ENCODE data around the gene DYDC1. TPM values are rescaled to one million over a fixed set of nuclear protein-coding genes. Genes with fewer than 3 reads are reported as not detected.

The DYDC1 gene
- total RNA-seq (2014; rRNA removed; shearing (Covaris generic)) (not detected in 2 replicates), polyA plus RNA-seq (2016; fragmentation: Nextera tagmentation; extraction: Ambion mirVana) (not detected in 2 replicates)

DNA sequence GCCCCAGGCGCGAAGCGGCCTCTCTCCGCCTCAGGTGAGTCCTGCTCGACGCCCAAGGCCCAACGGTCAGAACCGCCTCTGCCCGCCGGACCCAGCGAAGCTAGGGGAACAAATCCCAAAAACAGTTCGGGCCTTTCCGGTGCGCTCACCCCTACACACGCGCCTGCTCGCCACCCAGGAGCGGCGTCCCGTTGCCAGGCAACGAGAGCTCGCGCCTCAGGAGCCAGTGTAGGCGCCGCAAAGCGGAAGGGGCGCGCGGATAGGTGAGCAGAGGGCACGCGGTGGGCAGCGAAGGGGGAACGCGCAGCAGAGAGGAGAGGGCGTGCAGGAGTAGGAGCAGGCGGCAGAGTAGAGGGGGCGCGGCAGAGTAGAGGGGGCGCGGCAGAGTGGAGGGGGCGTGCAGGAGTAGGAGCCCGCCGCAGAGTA is at the start of gene DYDC1, which contains the start of gene DYDC2:
DYDC1 (minus strand) TSS at position 193 of the 426 bp plus-strand sequence. CDS start 4,154 bp downstream, outside the sequence.
DYDC2 (plus strand) TSS at position 219 of the 426 bp plus-strand sequence. CDS start 5,663 bp downstream, outside the sequence.
- H3K4me3 ChIP-seq: no peak within 1 kb of the TSS
- H3K4me2 ChIP-seq (ENCODE audit: unreplicated experiment): no peak within 1 kb of the TSS
- no peaks in the 10 kb centered on the region for H3K79me2 ChIP-seq (ENCODE audit: insufficient read depth)
- H3K36me3 ChIP-seq (ENCODE audit: low read depth): no peaks in the 10 kb centered on the region
- no peaks in the 10 kb centered on the region for H3F3A ChIP-seq (ENCODE audit: insufficient read depth)
- no peaks in the 10 kb centered on the region for H3K4me1 ChIP-seq (ENCODE audit: insufficient read depth)
- peak; percentile 30 for DNase-seq
- H2AFZ ChIP-seq: no peak within 1 kb of the TSS
- no peak within 1 kb of the TSS for H3K27ac ChIP-seq
- peaks cover 12% of the 10 kb centered on the region; the same call in 1 of the 2 replicates for H3K27me3 ChIP-seq (replicated peaks; ENCODE audit: insufficient read depth)
- 1 to 4% methylated on average over 31 to 43 of the region's 43 CpGs for WGBS, 2 experiments (ENCODE audit: low coverage in 1 of 2, low lambda C conversion rate in 2 of 2, missing lambda C conversion rate in 2 of 2)
- H3K9me2 ChIP-seq (ENCODE audit: insufficient read depth): no peaks in the 10 kb centered on the region
- H3K9me3 ChIP-seq (ENCODE audit: low read depth): no peaks in the 10 kb centered on the region
- in situ Hi-C loops (cut with MboI): no loop called here
- TF ChIP-seq EZH2phosphoT487 (IDR thresholded peaks at IDR 0.05; ENCODE audit: insufficient read depth, low read depth) (no peak), EZH2 (IDR thresholded peaks at IDR 0.05; ENCODE audit: insufficient read depth, poor library complexity, severe bottlenecking) (no peak)
- H4K20me1 ChIP-seq (ENCODE audit: insufficient read depth): no peaks in the 10 kb centered on the region
- no peak within 1 kb of the TSS for H3K9ac ChIP-seq

DNA sequence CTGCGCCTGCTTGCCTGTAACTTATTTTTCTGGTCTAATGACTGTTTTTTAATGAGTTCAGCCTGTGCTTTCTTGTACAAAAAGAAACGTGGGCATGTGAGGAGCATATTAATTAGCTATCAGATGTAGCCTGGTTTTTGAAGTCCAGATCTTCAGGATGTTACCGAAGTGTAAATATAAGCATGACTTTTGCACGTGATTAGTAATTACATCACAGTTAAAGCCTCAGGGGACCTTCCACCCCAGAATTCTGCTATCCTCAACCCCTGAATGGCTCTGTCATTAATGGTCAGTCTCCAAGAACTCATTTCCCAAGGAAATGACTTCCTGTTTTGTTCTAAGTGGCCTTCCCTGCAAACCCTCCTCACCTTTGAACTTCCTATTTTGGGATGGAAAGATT is 49.6 kb upstream of the DYDC1 start:
- no peaks in the 10 kb centered on the region for H4K20me1 ChIP-seq (ENCODE audit: insufficient read depth)
- TF ChIP-seq EZH2 (IDR thresholded peaks at IDR 0.05; ENCODE audit: insufficient read depth, poor library complexity, severe bottlenecking): no peak
- TF ChIP-seq EZH2phosphoT487 (IDR thresholded peaks at IDR 0.05; ENCODE audit: insufficient read depth, low read depth): no peak
- H3K9me3 ChIP-seq (ENCODE audit: low read depth): no peaks in the 10 kb centered on the region
- no peak overlapping the region for H2AFZ ChIP-seq
- WGBS, 2 experiments (ENCODE audit: low coverage in 1 of 2, low lambda C conversion rate in 2 of 2, missing lambda C conversion rate in 2 of 2): 0 to 1% methylated on average over 4 of the region's 4 CpGs
- in situ Hi-C loops (cut with MboI): no loop called here
- no peak overlapping the region for H3K4me2 ChIP-seq (ENCODE audit: unreplicated experiment)
- no peak overlapping the region for H3K27ac ChIP-seq
- no peaks in the 10 kb centered on the region for H3K79me2 ChIP-seq (ENCODE audit: insufficient read depth)
- no peaks in the 10 kb centered on the region for H3F3A ChIP-seq (ENCODE audit: insufficient read depth)
- no peaks in the 10 kb centered on the region for H3K4me1 ChIP-seq (ENCODE audit: insufficient read depth)
- no peak overlapping the region for H3K4me3 ChIP-seq
- no peaks in the 10 kb centered on the region for H3K36me3 ChIP-seq (ENCODE audit: low read depth)
- DNase-seq: no peak
- H3K9ac ChIP-seq: no peak overlapping the region
- no peaks in the 10 kb centered on the region for H3K9me2 ChIP-seq (ENCODE audit: insufficient read depth)
- peaks cover 32% of the 10 kb centered on the region for H3K27me3 ChIP-seq (replicated peaks; ENCODE audit: insufficient read depth)

DNA sequence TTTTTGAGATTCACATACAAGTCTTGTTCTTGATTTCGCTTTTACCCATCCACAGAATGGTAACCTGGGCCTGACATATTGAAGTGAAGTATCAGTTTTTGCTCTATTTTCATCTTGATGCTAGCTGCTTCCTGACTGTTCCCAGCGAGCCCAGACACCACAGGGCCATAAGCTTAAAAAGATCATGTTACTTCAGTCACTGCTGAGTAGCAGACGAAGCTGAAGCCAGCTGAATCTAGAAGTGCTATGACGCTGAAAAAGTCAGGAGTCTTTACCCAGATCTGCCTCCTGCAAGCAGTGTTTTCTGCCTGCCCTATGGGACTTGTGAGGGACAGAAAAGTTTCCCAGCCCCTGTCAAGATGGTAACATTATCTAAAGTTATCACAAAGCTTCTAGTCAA is 49.1 kb upstream of the DYDC1 start:
- WGBS, 2 experiments (ENCODE audit: low coverage in 1 of 2, low lambda C conversion rate in 2 of 2, missing lambda C conversion rate in 2 of 2): 19 to 21% methylated on average over 4 of the region's 4 CpGs
- Histone ChIP-seq H3K9me2 (ENCODE audit: insufficient read depth) (no peaks in the 10 kb centered on the region), H3K9ac (no peak overlapping the region), H3K79me2 (ENCODE audit: insufficient read depth) (no peaks in the 10 kb centered on the region), H3K27ac (no peak overlapping the region), H3F3A (ENCODE audit: insufficient read depth) (no peaks in the 10 kb centered on the region), H3K4me1 (ENCODE audit: insufficient read depth) (no peaks in the 10 kb centered on the region), H3K27me3 (replicated peaks; ENCODE audit: insufficient read depth) (peaks cover 32% of the 10 kb centered on the region), H3K36me3 (ENCODE audit: low read depth) (no peaks in the 10 kb centered on the region), H2AFZ (no peak overlapping the region), H3K9me3 (ENCODE audit: low read depth) (no peaks in the 10 kb centered on the region), H4K20me1 (ENCODE audit: insufficient read depth) (no peaks in the 10 kb centered on the region), H3K4me2 (ENCODE audit: unreplicated experiment) (no peak overlapping the region), H3K4me3 (no peak overlapping the region)
- TF ChIP-seq EZH2phosphoT487 (IDR thresholded peaks at IDR 0.05; ENCODE audit: insufficient read depth, low read depth): no peak
- TF ChIP-seq EZH2 (IDR thresholded peaks at IDR 0.05; ENCODE audit: insufficient read depth, poor library complexity, severe bottlenecking): no peak
- no peak for DNase-seq
- in situ Hi-C loops (cut with MboI): no loop called here

DNA sequence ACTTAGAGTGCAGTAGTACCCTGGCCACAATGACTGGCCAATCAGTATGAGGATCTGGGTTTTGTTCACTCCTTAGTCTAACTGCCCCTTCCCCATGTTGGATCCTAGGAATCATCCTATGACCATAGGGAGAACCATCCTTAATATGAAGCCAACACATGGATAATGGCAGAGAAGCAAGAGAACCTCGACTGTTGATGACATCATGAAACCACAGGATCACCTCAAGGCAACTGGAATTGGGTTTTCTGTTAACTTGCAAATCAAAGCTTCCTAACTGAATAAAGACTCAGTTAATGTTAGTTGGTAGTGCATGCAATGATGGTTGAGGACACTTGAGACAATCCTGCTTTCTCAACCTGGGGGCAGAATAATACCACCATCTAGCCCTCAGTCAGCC is 48.5 kb upstream of the DYDC1 start:
- H3K27ac ChIP-seq: no peak overlapping the region
- H4K20me1 ChIP-seq (ENCODE audit: insufficient read depth): no peaks in the 10 kb centered on the region
- H3K9me3 ChIP-seq (ENCODE audit: low read depth): no peaks in the 10 kb centered on the region
- no peaks in the 10 kb centered on the region for H3K79me2 ChIP-seq (ENCODE audit: insufficient read depth)
- H3K9me2 ChIP-seq (ENCODE audit: insufficient read depth): no peaks in the 10 kb centered on the region
- H3K4me2 ChIP-seq (ENCODE audit: unreplicated experiment): no peak overlapping the region
- H3K9ac ChIP-seq: no peak overlapping the region
- in situ Hi-C loops (cut with MboI): no loop called here
- H3K4me3 ChIP-seq: no peak overlapping the region
- 21 to 24% methylated on average over 1 of the region's 1 CpG for WGBS, 2 experiments (ENCODE audit: low coverage in 1 of 2, low lambda C conversion rate in 2 of 2, missing lambda C conversion rate in 2 of 2)
- H2AFZ ChIP-seq: no peak overlapping the region
- no peak for DNase-seq
- no peaks in the 10 kb centered on the region for H3F3A ChIP-seq (ENCODE audit: insufficient read depth)
- no peaks in the 10 kb centered on the region for H3K4me1 ChIP-seq (ENCODE audit: insufficient read depth)
- H3K27me3 ChIP-seq (replicated peaks; ENCODE audit: insufficient read depth): peaks cover 32% of the 10 kb centered on the region
- TF ChIP-seq EZH2phosphoT487 (IDR thresholded peaks at IDR 0.05; ENCODE audit: insufficient read depth, low read depth) (no peak), EZH2 (IDR thresholded peaks at IDR 0.05; ENCODE audit: insufficient read depth, poor library complexity, severe bottlenecking) (no peak)
- no peaks in the 10 kb centered on the region for H3K36me3 ChIP-seq (ENCODE audit: low read depth)
